Ovary (tissue), 10 donors: ENCODE results near the gene AVP. TPM values are rescaled to one million over a fixed set of nuclear protein-coding genes. Genes with fewer than 3 reads are reported as not detected.

Experiments
- DNase-seq, 5 donors: peaks; one replicate each; pipeline ENCODE4 v3.0.0-alpha.2; 2019 to 2020
- H3K27ac ChIP-seq, 2 donors: fragments of 200-600 bp; one replicate each; pipeline versions ENCODE4 v1.5.1 to v1.8.0; 2019 to 2022
- H3K27me3 ChIP-seq: fragments of 200-600 bp; one replicate; pipeline ENCODE4 v1.8.0; 2022
- H3K36me3 ChIP-seq: fragments of 200-600 bp; sonication (generic); one replicate; pipeline ENCODE4 v1.5.1; 2019
- H3K4me1 ChIP-seq: one replicate; pipeline ENCODE4 v1.8.1; 2013; ENCODE audit warnings: mild to moderate bottlenecking, moderate library complexity; ENCODE audit not compliant: insufficient read depth
- H3K4me3 ChIP-seq: fragments of 200-600 bp; sonication (generic); one replicate; pipeline ENCODE4 v1.5.1; 2017
- H3K9me3 ChIP-seq, 2 donors: fragments of 200-600 bp in 1 of 2; sonication (generic) in 1 of 2; one replicate each; pipeline versions ENCODE4 v1.5.1 to v1.8.1; 2013 to 2019; ENCODE audit warnings: mild to moderate bottlenecking in 1 of 2, moderate library complexity in 1 of 2
- CTCF ChIP-seq, 3 donors: fragments of 450-650 bp in 2 of 3; fragments of 200-600 bp in 1 of 3; IDR thresholded peaks; one replicate each; pipeline versions ENCODE4 v1.5.1 to v1.8.0; 2016 to 2022; ENCODE audit warnings: antibody characterized with exemption in 3 of 3, mild to moderate bottlenecking in 1 of 3
- EP300 ChIP-seq: sonication (generic); formaldehyde crosslinking; IDR thresholded peaks from one replicate; pipeline ENCODE4 v1.6.1; 2017; ENCODE audit warnings: antibody characterized with exemption
- POLR2A ChIP-seq: fragments of 450-650 bp; IDR thresholded peaks from one replicate; pipeline ENCODE4 v1.6.1; 2017; ENCODE audit warnings: antibody characterized with exemption, mild to moderate bottlenecking, moderate library complexity
- WGBS, 3 donors: extraction: QIAGEN DNeasy Blood & Tissue Kit in 1 of 3; methylation state at CpG; one replicate each; pipeline versions ENCODE4 v1.1.5 to v1.1.7; 2013 to 2017; 5-methylcytosine and 5-hydroxymethylcytosine counted together
- intact Hi-C, 4 donors: fragments of 100-400 bp; cut with DNase I; formaldehyde crosslinking; loops; one replicate each; pipeline versions ENCODE4 v1.11.0 to v1.15.1; 2022 to 2023
- long read RNA-seq, 3 donors: library from polyadenylated mRNA in 2 of 3; unstranded in 2 of 3; transcript quantifications; one replicate each; pipeline ENCODE4 v2.0.0 and lab custom pipeline, GENCODE V29; 2021 to 2026
- polyA plus RNA-seq, 2 donors: library from polyadenylated mRNA; stranded (reverse); fragments of 200-250 nt in 1 of 2; fragments of 350-450 nt in 1 of 2; fragmentation: Illumina TruSeq in 1 of 2; extraction: RNeasy Lipid Tissue Mini Kit (QIAGEN cat#74804) in 1 of 2; gene quantifications; one replicate each; pipeline ENCODE4 v1.2.3, GENCODE V29; 2013 to 2014
- total RNA-seq, 7 donors: library from RNA; depleted of rRNA in 2 of 7; stranded (reverse); fragments of >200 nt in 2 of 7; fragmentation: NEBNext Ultra II Directional in 3 of 7; extraction: Animal tissue kit (Norgen Biotek cat#: 25700) in 3 of 7; gene quantifications; one replicate each; pipeline versions ENCODE4 v1.1.0 to v1.2.4, GENCODE V29; 2016 to 2023
- donor health status: DM: no; HTN: no; CAD: no; lungs with moderate emphysema.
- donor health status: DM: no; HTN: no; CAD: no.
- donor health status: Bipolar disorder and iron deficiency.
- donor health status: DM: yes; HTN: yes; CAD: no.
- donor health status: DM: no; HTN: no; CAD: no.
- donor health status: DM: yes; HTN: yes; CAD: no.

Gene AVP
- total RNA-seq = not detected
- polyA plus RNA-seq = not detected
- long read RNA-seq, donor 1 = 0 reads
- long read RNA-seq, donor 2 = 0 reads
- long read RNA-seq, donor 3 = 0 reads

GRCh38 chr20:3084283-3084985 is at the start of gene AVP:
TSS of gene AVP (minus strand) at chr20:3084724. CDS start at chr20:3084674, 50 bp downstream.
- Histone ChIP-seq H3K36me3 (no peaks in the 10 kb centered on the region), H3K27me3 (no peaks in the 10 kb centered on the region), H3K27ac (no peak within 1 kb of the TSS), H3K4me3 (no peak within 1 kb of the TSS), H3K9me3 (no peaks in the 10 kb centered on the region), H3K4me1 (peaks cover 8% of the 10 kb centered on the region)
- intact Hi-C loops = no loop called here
- 87 to 89% (median 88%) methylated on average over 28 of the region's 28 CpGs for WGBS, 3 donors
- TF ChIP-seq CTCF (IDR thresholded peaks at IDR 0.05) = no peak
- TF ChIP-seq POLR2A = no peak
- TF ChIP-seq EP300 = no peak
- DNase-seq = no peak

- Histone ChIP-seq H3K4me3 (no peak overlapping the region), H3K27ac (no peak overlapping the region), H3K27me3 (no peaks in the 10 kb centered on the region), H3K9me3 (no peaks in the 10 kb centered on the region), H3K4me1 (no peaks in the 10 kb centered on the region), H3K36me3 (no peaks in the 10 kb centered on the region)
- 62 to 71% (median 67%) methylated on average over 3 of the region's 3 CpGs for WGBS, 3 donors
- TF ChIP-seq EP300 (no peak), CTCF (IDR thresholded peaks at IDR 0.05) (no peak), POLR2A (no peak)
- intact Hi-C loops = no loop called here
- no peak for DNase-seq
Measured at GRCh38 chr20:3134151-3134550, 49.6 kb upstream of the AVP start.

- H3K4me3 ChIP-seq = no peak overlapping the region
- WGBS, 3 donors = 88 to 97% (median 95%) methylated on average over 2 of the region's 2 CpGs
- H3K4me1 ChIP-seq = no peaks in the 10 kb centered on the region
- H3K9me3 ChIP-seq = no peaks in the 10 kb centered on the region
- TF ChIP-seq CTCF (IDR thresholded peaks at IDR 0.05) = no peak
- no peak for TF ChIP-seq EP300
- no peak for TF ChIP-seq POLR2A
- H3K27me3 ChIP-seq = no peaks in the 10 kb centered on the region
- no peak for DNase-seq
- H3K27ac ChIP-seq = no peak overlapping the region
- H3K36me3 ChIP-seq = no peaks in the 10 kb centered on the region
- intact Hi-C loops = no loop called here
Measured at GRCh38 chr20:3133155-3133554, 48.6 kb upstream of the AVP start.

GRCh38 chr20:3130051-3130600 is 45.6 kb upstream of the AVP start:
- intact Hi-C loops = no loop called here
- Histone ChIP-seq H3K9me3 (no peaks in the 10 kb centered on the region), H3K36me3 (no peaks in the 10 kb centered on the region), H3K4me3 (no peak overlapping the region), H3K4me1 (no peaks in the 10 kb centered on the region), H3K27ac (no peak overlapping the region), H3K27me3 (no peaks in the 10 kb centered on the region)
- TF ChIP-seq EP300 (no peak), POLR2A (no peak), CTCF (IDR thresholded peaks at IDR 0.05) (no peak)
- WGBS, 3 donors = 85 to 88% (median 85%) methylated on average over 2 of the region's 2 CpGs
- DNase-seq = no peak
